Dermis microvascular lymphatic vessel endothelial cell (primary cell): ENCODE data around the gene DACH1. TPM values are rescaled to one million over a fixed set of nuclear protein-coding genes. Genes with fewer than 3 reads are reported as not detected.

Source experiments
- DNase-seq, 2 donors: peaks; one replicate each; pipeline versions ENCODE4 v3.0.0 to v3.0.0-alpha.2; 2010; ENCODE audit warnings: low read depth in 2 of 2
- total RNA-seq: library from RNA; depleted of rRNA; stranded (reverse); fragments of >200 nt; gene quantifications from 2 replicates; pipeline ENCODE4 v1.2.1, GENCODE V29; 2014

Gene DACH1
- total RNA-seq, 1 donor from 2014 or later, result 0.51 TPM

DNA sequence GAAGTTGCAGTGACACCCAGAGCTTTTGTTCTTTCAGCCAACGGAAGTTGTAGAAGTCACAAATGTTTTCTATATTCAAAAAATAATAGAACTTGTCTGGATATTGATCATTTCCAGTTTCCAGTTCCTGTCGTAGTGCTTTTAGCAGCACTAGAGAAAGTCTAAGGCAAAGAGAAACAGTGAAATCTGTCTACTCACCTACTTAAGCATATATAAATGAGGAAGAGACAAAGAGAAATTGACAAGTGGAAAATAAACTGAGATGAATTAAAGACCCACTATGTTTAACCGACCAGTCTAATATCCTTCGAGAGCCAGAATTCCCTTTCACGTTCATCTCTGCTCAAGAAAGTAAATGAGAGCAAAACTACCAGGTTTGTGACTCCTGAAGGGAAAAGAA lies 36.7 kb downstream of the DACH1 start:
- DNase-seq, result no peak

DNA sequence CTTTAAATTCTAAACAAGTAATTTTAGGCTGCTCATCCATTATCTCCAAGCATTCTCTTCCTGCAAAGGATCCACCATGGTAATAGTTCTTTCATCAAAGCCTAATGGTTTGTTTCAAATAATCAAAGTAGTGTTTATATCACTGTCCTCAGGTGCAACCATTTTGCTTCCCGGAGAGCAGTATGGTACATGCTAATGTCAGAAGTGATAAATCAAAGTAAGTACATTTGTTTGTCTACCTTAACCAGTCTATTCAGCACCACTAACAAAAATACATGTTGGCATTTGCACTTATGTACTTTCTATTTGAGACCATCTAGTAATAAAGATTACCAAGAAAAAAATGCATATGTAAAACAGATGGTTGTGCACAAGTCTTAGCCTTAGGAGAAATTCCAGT lies 37.5 kb downstream of the DACH1 start:
- no peak for DNase-seq

DNA sequence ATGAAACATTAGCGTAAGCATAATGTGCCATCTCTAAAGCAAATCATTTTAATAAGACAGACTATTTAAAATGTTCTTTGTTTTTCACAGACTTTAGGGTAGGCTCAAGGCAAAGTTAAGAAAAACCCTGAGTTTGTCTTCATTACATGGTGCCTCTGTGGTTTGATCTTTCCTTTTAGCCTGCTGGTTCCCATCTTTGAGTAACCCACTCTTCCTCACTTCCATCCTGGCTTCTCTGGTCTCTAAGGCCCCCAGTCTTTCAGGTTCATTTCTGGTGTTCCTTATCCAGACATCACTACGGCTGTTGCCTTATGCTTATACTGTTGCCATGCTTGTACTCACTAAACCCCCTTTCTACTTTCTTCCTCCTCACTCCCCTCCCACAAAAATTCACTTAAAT lies 38.4 kb downstream of the DACH1 start:
- no peak for DNase-seq

DNA sequence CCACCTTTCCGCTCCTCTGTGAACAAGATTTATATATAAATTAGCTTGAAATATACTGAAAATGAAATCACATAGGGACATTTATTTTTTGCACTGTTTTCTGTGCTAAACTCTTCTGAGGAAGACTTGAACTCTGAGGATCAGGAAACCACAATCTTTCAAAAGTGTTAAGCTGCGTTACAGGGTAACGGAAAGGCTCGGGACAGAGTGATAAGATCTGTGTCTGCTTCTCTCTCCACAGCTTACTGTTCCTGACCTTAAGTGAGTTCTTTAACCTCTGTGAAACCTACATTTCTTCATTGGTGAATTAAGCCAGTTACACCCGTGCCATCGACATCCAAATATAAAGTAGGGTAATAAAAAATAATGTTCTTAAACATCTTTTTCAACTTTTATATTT lies 38.9 kb downstream of the DACH1 start:
- no peak for DNase-seq

DNA sequence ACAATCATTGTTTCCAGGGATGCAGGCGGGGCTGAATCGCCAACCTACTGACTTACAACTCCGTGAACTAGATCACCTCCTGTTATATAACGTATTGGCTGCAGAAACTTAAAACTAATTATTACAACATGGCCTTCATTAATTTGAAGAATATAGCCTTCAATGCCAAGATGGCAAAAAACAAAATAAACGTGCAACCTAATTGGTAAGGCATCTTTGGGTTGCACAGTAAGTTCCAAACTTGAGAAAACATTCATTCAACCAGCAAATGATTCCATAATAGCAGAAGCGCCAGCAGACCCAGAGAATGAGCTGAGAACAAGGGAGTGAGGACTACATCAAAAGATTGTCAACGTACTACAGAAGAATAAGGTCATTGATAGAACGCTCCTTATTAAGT lies 39.8 kb downstream of the DACH1 start:
- no peak for DNase-seq

DNA sequence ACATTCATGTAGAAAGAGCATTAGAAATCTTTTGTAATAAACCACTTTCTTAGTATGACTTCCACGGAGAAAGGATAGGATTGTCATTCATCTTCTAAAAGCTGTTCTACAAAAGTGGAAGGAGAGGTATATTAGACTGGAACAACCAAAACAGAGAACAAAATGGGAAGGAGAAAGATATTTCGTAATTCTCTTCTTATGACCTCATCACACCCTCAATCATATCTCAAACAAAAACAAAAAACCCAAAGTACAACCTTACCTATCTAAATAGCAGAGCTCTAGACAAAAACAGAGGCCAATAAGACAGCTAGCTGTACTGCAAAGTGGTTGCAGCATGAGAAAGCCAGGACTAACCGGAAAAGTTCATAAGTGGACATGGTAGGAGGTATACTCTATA lies 46.3 kb downstream of the DACH1 start:
- DNase-seq, result no peak

DNA sequence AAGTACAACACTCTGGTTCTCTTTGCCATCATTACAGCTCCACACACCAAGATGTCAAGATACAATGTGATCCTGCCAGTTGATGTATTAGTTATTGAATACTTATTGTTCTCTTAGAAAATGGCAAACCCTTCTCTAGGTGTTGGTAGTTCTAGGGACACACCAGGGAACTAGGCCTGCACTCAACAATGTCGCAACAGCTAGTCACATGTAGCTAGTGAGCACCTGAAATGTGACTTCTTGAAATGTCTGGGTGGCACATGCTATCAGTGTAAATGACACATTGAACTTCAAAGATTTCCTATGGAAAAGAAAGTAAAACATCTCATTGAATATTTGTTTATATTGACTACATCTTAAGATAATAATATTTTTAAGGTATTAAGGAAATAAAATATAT lies 49.7 kb downstream of the DACH1 start:
- no peak for DNase-seq

DNA sequence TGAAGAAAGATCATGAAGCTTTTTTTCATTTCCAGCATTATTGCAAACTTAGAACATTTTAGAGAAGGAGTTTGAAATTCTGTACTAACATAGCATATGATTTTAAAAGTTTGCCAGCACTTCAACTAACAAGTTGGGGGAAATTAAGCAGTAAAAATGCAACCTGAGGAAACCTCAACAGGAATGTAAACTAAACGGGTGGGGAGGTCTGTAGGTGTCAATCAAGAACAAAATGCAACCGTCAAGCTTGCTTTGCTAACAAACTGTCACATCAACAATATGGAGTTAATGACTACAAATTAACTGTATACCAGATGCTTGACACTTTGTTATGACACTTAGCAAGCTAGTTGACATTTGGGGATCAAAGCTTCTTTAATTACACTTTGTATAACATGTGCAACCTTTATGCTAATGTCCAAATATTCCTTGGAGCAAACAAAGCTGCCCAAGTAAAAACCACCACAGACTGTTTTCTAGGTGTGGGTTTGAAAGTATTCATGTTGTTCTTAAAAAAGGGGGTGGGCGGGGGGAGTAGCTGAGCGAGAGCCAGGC lies 52.1 kb downstream of the DACH1 start:
- no peak for DNase-seq

DNA sequence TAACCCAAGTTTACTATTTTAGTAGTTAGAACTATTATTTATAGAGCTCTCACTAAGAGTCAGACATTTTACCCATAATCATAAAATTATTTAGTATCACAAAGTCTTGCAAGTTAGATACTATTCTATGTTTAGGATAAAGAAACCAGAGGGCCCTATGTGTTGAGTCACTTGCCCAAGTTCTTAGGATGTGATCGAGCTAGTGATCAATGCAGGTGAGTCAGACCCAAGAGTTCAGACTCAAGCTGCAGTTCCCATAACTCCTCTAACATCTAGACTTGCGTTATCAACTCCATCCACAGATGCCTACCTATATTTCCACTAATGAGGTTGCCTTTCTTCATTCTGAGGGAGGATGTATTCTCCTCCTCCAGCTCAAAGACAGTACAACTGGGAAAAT lies 53.8 kb downstream of the DACH1 start:
- DNase-seq, result no peak

DNA sequence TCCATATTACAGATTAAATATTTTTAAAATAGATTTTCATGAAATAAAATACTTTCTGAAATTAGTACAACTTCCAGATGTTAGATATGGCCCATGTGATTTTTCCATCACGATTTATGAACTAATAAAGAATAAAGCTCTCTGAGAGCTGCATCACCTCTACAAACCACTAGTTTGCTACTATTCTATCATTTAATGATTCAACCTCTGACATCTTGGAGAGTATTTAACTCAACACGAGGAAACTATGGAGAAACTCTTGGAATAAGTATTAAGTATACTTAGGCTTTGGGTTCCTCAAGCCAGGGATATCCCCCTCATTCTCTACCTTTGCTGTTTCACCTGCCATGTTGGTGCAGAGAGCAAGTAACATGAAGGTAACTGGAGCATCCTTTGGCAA lies 55.7 kb downstream of the DACH1 start:
- DNase-seq, result no peak

DNA sequence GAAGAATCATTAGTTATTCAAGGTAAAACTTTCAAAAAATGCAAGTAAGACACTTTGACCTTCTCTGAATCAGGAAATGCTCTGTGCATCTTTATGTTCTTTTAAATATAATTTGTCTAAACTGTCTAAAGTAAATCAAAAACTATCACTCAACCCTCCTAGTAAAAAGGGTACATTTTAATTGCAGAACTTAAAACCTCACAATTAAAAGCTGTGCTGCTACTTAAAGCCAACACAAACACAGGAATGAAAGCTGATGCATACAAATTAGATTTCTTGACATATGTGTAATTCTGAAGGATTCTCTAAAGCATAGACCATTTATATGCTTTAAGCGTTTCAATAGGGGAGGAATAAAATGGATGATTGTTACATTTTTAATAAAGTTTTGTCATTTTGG lies 58.3 kb downstream of the DACH1 start:
- no peak for DNase-seq

DNA sequence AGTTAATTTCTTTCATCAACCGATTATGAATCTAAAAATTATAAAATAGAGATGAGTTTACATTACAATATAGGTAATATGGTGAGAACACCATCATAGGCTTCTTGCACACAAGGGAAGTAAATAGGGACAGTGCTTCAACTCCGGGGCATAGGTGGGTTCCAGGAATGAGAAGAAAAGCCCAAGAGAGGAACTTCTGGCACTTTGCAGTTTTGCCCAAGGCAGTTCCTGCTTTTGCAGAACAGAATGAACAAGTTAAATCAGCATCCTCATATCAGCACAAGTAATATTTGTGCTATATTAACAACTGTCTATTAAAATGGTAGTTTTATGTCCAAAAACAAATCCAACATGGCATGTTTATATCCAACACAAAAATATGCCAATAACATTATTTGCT lies 60.1 kb downstream of the DACH1 start:
- DNase-seq, result no peak

DNA sequence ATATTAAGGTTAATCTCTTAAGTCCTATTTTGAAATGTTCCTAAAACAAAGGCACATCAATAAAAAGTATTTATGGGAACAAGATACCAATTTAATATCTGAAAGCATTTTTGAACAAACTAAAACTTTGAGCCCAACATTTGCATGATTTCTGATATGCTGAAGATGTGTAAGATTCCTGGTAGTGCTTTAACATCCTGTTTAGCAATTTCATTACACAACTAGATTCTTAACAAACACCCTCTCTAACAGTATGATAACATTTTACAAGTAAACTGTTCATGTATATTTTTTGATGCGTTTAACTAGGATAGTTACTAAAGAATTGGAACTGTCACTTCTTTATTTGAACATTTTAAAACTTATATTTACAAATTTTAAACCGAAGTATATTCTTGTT lies 63.9 kb downstream of the DACH1 start:
- no peak for DNase-seq

DNA sequence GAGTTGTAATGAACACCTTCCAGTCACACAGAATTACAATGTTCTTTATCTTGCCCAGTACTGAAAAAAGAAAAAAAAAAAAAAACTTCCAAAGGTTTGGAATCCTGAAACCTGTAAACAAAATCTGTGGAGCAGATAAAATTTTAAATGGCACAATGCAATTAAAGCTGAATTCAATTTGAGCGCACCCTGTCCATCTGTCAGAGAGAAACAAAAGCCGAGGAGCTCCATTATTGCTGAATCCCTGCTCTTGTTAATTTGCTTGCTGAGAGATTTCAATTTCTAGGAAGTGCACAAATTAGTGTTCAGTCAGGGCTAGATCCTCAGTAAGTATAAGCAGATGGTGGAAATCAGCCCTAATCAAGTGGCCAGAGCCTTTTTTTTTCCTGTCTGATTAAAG lies 65.2 kb downstream of the DACH1 start:
- no peak for DNase-seq

DNA sequence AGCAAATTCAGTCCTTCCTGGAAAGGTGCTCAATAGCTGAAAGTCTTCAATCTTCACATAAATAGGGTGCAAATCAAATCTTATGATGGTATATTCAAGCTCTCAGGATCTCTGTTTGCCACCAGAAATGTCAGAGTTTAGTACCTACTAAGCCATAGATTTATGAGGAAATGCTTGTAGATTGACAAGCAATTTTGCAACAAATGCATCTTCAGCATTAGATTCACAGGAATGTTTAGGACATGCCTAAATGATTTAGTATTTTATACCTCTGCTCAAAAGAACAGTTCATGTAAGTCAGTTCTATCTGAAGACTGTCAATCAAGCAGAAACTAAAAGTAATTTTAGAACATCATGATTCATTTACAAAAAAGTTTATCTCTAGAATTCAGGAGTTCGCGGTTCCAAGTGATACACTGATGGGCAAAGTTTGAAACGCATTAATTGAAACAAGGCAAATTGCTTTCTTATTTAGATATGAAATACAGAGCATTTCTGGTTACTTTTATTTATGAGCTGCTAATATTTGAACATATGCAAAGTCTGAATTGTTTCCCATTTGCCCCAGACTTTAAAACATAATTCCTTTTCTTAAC lies 65.7 kb downstream of the DACH1 start:
- no peak for DNase-seq

DNA sequence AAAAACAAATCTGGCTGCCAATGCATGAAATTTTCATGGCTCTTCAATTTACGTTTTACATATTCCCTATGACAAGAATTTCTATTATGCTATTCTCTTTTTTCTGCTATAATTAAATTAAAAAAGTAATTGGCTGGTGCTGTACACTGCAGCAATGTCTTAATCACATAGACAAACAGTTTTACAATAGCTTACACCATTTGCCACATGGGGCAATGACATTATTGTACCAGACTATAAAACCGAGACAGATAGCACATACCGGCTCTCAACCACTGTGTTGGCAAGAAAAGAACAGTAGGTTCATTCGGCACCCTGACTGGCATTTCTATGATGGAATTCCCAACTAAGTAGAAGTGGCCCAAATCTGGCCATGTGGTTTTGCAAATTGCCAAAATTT lies 67.7 kb downstream of the DACH1 start:
- no peak for DNase-seq

DNA sequence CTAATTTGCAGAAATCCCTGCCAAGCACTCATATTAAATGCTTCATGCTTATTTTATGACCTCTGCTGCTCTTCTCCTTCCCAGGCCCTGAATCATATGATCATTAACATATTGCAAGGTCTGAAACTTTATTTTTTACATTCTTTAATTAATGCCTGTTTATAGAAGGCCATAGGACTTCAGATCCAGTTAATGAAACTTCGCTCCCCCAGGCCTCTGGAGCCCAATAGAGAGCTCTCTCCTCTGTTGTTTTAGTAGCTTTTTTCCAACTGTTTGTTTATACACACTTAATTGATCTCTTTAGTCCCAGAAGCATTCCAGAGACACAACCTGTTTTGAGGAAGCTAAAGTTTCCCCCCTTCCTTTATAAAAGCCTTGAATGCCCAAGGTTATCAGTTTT lies 68.3 kb downstream of the DACH1 start:
- DNase-seq, result no peak

DNA sequence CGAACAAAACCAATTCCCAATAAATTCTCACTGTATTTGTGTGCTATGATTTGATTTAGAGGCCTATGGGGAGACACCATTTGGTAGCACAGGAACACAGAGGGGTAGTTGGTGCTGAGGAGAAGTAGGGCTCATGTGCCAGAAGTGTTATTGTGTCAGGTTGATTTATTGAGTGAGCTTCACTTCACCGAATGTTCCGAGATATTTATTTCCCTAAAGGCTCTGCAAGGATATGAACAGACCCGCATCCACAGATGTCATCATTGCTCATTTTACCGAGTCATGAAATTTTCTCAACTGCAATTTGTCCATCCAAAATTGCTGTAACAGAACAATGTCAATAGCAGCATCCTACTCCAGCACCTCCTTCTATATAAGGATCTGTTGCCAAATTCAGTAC lies 69.5 kb downstream of the DACH1 start:
- DNase-seq, result no peak

DNA sequence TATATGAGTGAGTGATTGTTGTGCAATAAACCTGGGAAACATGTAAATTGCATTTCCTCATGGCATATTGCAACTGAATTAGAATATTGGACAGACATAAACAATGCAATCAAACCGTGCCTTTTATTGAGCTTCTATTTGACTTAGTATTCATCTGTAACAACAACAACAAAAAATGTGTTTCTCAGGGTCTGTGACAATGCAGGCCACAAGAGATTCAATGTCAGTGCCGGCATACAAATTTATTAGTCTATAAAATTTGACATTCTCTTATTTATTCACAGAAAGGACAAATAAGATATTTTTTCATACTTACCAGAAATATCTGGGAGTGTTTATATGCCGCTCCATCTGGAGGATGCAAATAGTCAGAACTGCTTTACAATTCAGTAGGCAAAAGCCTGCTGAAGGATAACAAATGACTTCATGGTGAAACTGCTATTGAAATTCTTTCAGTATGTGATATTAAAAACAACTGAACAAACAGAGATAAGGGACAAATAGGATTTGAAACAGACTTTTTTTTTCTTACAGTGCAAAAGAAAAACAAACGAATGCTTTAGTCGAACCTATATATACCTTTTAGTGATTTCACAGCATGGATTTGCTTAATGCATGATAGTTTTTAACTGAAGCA lies 77.2 kb downstream of the DACH1 start:
- DNase-seq, result peak in 1 of 2 donors; percentile 83

DNA sequence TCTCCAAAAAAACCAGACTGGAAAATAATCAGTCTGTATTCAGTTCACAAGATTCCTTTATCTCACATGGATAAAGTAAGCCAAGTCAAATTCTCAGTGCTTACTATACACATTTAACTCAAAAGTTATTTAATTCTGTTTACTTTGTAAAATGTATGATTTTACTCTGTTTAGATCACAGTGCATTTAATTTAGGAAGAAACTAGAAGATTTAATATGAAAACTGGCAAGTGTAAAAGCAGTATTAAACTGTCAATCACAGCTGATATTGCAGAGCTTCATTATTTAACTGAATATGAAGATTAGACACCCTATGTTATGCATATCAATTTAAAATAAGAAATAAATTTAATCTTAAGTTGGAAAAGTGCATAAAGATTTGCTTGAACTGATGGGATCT lies 78.0 kb downstream of the DACH1 start:
- no peak for DNase-seq

DNA sequence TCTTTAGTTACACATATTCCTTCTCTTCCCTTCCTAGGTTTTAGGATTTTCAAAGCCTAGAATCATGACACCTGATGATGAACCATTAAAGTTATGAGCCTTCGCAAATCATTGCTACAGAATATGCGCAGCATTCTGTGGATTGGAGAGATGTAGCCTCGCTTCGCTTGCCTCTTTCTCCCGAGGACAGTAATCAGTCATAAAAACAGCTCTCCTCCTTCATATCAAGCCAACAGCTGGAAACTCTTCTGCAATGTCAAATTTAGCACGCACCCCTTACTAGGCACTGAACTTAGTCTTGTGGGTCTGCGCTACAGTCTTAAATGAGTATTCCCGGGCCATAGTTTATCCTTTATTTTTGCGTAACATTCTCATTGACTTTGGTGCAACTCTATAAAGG lies 79.6 kb downstream of the DACH1 start:
- no peak for DNase-seq

DNA sequence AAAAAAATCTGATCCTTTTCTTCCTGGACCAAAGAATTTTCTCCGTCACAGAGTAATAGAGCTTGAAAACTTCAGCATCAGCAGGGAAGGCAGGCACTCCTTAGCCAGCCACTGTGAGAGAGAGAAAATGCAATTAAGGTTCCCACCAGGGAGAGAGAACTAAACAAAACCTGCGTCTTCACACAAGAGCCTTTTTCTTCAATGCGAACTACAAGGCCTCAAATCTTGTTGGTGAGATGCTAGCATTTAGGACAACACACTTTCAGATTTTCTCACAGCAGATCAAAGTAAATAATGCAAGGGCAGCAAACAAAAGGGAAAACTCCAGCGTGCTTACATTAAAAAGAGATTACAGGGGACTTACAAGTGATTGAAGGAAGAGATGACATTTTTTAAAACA lies 80.1 kb downstream of the DACH1 start:
- DNase-seq, result no peak

DNA sequence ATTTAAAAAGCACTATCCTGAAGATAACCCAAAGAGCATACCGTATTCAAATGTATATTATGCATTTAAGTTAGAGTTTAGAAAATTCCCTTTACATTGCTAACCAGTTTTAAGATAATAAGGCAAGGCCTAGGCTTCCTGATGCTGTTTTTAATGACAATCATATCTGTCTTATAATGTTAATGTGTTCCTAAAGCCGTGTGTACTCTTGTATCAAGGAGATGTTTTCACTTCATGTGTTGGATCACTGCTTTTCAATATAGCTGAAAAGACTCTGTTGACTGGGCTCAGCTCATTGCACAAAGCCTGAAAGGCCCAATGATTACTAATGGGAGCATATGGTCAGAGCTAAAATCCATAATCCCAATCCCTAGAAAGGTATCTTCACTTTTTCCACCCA lies 81.6 kb downstream of the DACH1 start:
- DNase-seq, result no peak

DNA sequence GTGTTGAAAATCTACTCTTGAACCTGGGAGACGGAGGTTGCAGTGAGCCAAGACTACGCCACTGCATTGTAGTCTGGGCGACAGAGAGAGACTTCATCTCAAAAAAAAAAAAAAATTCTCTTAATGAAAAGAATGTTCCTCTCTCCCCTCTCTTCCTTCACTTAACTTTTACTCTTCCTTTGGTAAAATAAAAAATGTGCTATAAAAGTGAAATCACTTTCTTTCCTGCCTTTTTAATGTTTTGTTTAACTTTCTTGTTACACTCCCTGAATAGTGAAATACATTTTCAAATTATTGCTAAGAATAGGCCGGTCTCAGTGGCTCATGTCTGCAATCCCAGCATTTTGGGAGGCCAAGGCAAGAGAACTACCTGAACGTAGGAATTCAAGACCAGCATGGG lies 86.5 kb downstream of the DACH1 start:
- DNase-seq, result no peak
